Stimulated activated CD8-positive, alpha-beta memory T cell treated with anti-CD3 and anti-CD28 coated beads, Interleukin-7, amount 100 ng/mL, for 4 hours (primary cell): ENCODE data around the gene MCM5.
"Not testable (repeated sequence)": the region's sequence is repeated elsewhere in the genome, so short reads cannot be mapped to it uniquely, and the experiment has no call there.

Source experiments
- DNase-seq, 2 donors: peaks; one replicate each; pipeline ENCODE4 v3.0.0-alpha.2; 2020; ENCODE audit warnings: low read depth in 2 of 2

Gene MCM5

GRCh38 chr22:35379146-35379993 lies 20.6 kb upstream of the MCM5 start:
- no peak for DNase-seq

DNA sequence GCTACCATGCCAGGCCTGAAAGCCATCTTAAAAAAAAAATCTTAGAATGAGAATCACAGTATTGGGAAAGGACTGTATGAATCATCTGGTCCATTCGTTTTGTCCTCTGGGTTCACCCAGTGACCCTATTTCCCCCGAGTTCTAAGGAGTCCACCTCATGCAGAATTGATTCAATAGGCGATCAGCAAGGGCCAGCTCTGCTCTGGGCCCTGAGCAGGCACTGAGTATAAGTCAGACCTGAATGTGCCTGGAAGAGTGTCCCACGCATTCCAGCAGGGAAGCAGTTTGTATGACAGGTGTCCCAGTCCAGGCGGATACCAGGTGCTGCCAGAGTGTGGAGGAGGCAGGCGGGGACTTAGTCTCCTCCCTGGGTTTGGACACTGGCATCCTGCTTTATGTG lies 19.9 kb upstream of the MCM5 start:
- no peak for DNase-seq

GRCh38 chr22:35380537-35381423 lies 19.2 kb upstream of the MCM5 start, which contains the start of gene HMOX1:
Gene HMOX1 (plus strand): TSS chr22:35381096. CDS start chr22:35381174, 78 bp downstream.
- DNase-seq = peak; percentile 13 to 41

- no peak for DNase-seq
Observed at GRCh38 chr22:35381424-35382009, 18.4 kb upstream of the MCM5 start.

DNA sequence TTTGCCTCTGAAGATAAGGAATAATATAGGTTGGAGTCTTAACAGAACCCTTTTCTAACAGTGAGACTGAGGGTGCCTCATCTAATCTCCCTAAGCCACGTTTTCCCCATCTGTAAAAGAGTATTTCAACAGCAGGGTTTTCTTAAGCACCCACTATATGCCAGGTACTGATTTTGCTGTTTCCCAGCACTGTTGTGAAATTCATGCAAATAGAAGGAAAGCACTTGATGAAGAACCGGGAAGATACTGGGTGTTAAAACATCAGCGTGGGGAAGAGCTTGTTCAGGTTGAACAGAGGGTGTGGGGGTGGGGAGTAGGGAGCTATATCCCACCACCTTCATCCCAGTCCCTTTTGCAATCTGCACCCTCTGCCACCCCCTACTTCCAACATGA lies 16.3 kb upstream of the MCM5 start:
- no peak for DNase-seq

GRCh38 chr22:35384527-35384926 lies 15.4 kb upstream of the MCM5 start:
- DNase-seq = no peak

DNA sequence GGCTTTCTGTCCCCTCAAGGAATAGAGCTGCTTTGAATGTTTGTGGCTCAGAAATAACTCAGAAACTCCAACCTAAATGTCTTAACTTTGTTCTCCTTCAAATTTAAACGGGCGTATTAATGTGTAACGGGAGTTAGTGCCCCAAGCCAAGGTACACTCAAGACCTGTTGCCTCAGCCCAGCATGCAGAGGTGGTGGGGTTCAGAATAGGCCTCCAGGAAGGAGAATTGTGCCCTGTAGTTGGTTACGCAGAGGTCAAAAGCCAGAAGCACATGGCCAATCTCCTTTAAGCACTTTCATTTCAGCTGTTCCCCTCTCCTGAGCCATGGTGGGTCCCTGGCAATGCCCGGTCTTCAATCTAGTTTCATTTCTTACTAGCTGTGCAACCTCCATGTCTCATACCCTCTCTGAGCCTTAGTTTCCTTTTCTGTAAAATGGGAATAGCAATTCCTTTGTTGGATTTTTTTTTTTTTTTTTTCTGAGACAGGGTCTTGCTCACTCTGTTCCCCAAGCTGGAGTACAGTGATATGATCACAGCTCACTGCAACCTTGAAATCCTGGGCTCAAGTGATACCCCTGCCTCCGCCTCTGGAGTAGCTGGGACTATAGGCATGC lies 14.9 kb upstream of the MCM5 start:
- DNase-seq = no peak

GRCh38 chr22:35386670-35387288 lies 13.2 kb upstream of the MCM5 start:
- no peak for DNase-seq

- DNase-seq = no peak
Observed at GRCh38 chr22:35390933-35391332, 9.0 kb upstream of the MCM5 start.

- no peak for DNase-seq
Observed at GRCh38 chr22:35392357-35392756, 7.6 kb upstream of the MCM5 start.

DNA sequence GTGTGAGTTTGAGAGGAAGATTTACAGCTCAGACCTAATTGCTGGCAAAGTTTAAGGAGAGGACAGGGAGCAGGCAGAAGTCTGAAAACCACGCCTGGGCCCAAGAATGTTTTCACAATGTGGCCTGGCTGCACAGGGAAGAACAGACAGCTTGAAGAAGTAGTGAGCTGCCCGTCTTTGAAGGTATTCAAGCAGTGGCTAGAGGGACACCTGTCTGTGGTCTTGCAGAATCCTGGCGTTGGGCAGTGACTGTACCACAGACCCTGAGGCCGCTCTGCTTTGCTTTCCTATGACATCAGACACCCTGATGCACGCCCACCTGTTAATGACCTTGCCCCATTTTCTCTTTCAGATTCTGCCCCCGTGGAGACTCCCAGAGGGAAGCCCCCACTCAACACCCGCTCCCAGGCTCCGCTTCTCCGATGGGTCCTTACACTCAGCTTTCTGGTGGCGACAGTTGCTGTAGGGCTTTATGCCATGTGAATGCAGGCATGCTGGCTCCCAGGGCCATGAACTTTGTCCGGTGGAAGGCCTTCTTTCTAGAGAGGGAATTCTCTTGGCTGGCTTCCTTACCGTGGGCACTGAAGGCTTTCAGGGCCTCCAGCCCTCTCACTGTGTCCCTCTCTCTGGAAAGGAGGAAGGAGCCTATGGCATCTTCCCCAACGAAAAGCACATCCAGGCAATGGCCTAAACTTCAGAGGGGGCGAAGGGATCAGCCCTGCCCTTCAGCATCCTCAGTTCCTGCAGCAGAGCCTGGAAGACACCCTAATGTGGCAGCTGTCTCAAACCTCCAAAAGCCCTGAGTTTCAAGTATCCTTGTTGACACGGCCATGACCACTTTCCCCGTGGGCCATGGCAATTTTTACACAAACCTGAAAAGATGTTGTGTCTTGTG lies 6.6 kb upstream of the MCM5 start:
- no peak for DNase-seq

GRCh38 chr22:35394011-35394312 lies 6.0 kb upstream of the MCM5 start:
- DNase-seq = no peak

- DNase-seq = no peak
Observed at GRCh38 chr22:35394810-35395563, 5.0 kb upstream of the MCM5 start.

DNA sequence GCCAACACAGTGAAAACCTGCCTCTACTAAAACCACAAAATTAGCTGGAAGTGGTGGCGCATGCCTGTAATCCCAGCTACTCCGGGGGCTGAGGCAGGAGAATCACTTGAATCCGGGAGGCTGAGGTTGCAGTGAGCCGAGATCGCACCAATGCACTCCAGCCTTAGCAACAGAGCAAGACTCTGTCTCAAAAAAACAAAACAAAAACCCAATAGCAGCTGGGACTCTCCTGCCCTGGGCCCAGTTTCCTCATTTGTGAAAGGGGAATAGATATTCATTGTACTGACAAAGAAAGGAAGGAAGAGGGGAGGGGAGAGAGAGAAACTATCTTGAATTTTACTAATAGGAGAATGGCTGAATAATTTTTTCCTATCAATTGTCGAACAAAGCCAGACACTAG lies 3.3 kb upstream of the MCM5 start:
- not testable (repeated sequence) for DNase-seq

DNA sequence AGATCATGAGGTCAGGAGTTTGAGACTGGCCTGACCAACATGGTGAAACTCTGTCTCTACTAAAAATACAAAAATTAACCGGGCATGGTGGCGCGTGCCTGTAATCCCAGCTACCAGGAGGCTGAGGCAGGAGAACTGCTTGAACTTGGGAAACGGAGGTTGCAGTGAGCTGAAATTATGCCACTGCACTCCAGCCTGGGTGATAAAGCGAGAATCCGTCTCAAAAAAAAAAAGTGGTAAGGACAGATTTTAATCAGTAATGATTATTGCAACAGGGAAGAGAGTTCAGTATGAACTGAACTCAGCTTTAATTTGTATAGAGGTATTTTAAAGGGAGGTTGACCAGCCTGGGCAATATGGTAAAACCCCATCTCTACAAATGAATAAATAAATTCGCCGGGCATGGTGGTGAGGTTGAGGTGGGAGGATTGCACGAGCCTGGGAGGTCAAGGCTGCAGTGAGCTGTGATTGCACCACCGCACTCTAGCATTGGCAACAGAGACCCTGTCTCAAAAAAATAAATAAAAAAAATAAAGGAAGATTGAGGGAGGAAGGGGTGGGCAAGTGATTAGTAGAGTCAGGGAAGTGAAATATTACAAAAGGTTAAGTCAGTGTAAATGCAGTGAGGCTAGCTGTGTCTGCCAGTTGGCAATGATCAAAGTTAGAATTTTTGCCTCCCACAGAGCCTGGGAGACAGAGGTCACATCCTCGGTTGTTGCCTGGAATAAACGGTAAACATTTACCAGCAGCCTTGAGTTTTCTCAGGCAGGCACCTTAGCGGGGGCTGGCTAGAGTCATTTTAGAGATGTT lies 2.6 kb upstream of the MCM5 start:
- no peak for DNase-seq

- DNase-seq = no peak
Observed at GRCh38 chr22:35398591-35398973, 1.4 kb upstream of the MCM5 start.

DNA sequence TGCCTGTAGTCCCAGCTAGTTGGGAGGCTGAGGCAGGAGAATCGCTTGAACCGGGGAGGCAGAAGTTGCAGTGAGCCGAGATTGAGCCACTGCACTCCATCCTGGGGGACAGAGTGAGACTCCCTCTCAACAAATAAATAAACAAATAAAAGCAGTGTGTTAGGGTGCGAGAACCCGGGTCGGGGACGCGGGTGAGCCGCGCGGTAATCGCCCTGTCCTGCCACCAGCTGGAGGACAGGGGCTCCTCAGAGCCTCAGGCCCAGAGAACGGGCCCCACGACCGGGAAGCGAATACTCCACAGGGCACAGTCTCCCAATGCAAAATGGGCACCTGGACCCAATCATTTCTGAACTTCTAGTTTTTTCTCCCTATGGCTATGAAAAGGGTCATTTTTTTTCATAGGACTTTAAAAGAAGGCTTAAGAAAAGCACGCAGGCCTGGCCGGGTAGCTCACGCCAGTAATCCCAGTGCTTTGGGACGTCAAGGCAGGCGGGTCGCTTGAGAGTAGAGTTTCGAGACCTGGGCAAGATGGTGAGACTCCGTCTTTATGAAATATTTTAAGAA lies 744 bp upstream of the MCM5 start:
- DNase-seq = no peak

DNA sequence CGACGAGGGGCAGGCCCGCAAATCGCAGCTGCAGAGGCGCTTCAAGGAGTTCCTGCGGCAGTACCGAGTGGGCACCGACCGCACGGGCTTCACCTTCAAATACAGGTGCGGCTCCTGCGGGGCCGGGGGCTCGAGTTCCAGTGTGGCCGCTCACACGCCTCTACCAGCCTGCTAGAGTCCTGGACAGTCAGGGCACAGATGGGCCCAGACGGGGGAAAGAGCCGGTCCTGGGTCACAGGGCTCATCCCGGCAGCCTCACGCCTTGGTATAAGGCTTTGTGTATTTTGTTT lies 506 bp downstream of the MCM5 start:
- no peak for DNase-seq

DNA sequence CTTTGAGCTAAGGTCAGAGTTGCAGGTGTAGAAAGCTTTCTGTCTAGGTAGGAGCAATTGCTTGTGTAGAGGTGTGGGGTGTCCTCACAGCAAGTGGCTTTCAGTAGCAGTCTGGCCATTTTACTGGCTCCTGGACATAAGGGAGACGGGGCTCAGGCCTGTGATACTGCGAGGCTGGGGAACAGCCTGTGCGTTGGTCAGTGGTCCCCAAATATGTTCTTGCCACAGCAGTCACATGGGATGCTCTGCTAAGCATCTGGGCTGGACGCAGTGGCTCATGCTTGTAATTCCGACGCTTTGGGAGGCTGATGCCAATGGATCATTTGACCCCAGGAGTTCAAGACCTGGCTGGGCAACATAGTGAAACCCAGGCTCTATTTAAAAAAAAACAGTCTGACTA lies 1.9 kb downstream of the MCM5 start:
- no peak for DNase-seq
